Breast epithelium (tissue), 3 donors: ENCODE measurements around the gene YEATS4.

Experiments
- CTCF ChIP-seq, 3 donors: fragments of 450-650 bp; IDR thresholded peaks; one replicate each; pipeline ENCODE4 v1.5.1; 2016 to 2017; ENCODE audit warnings: antibody characterized with exemption in 3 of 3, mild to moderate bottlenecking in 3 of 3, moderate library complexity in 3 of 3
- POLR2A ChIP-seq: fragments of 450-650 bp; IDR thresholded peaks from one replicate; pipeline ENCODE4 v1.6.1; 2016; ENCODE audit warnings: antibody characterized with exemption, mild to moderate bottlenecking, moderate library complexity
- POLR2AphosphoS5 ChIP-seq, 3 donors: sonication (generic); formaldehyde crosslinking; IDR thresholded peaks; one replicate each; pipeline ENCODE4 v1.6.1; 2017; ENCODE audit warnings: antibody characterized with exemption in 3 of 3

GRCh38 chr12:69425417-69425816, 65.9 kb downstream of the YEATS4 start:
- TF ChIP-seq CTCF (IDR thresholded peaks at IDR 0.05) (no peak), POLR2A (no peak), POLR2AphosphoS5 (IDR thresholded peaks at IDR 0.05) (no peak)
